NCI-H2196 (cell line): ENCODE results near the gene AQP3.
"Not testable (repeated sequence)": the region's sequence is repeated elsewhere in the genome, so short reads cannot be mapped to it uniquely, and the experiment has no call there.

ENCODE experiments used
- DNase-seq: peaks from one replicate; lab custom pipeline; 2025; ENCODE audit not compliant: unreplicated experiment; lab: John Stamatoyannopoulos, UW

Gene AQP3

DNA sequence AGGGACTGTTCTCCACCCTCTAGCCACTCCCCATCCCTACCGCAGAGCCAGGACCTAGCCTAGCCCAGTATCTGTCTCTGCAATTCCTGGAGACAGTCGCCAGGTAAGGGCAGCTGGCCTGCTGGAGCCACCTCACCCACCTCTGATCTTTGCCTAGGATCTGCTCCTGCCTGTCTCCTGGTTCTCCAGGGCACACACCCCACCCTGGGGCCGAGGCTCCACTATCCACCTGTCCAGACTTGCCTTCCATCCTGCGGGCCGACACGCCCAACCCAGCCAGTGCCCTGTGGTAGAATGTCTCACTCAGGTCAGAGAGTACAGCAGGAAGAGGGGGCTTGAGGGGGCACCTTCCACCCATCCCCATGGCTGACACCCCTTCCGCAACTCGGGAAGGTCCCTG, 29.3 kb downstream of the AQP3 start:
- no peak for DNase-seq

DNA sequence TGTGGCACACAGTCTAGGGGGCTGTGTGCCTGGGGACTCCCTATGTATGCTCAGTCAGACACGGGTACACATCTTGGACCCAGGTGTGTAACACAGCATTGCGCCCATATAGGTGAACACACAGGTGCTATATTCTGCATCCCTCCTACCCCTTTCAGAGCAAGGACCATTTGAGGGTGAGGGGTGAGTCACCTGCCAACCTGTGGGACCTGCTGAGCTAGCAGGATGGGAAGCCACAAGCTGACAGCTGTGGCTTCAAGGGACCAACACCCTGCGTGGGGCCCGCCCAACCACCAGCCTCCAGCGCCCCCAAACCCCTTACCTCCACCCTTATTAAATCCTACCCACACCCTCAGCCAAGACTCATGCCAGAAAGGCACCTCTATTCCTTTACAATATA, 30.4 kb downstream of the AQP3 start:
- no peak for DNase-seq

- peak; percentile 86 for DNase-seq
Observed at GRCh38 chr9:33415501-33416038, 31.8 kb downstream of the AQP3 start.

DNA sequence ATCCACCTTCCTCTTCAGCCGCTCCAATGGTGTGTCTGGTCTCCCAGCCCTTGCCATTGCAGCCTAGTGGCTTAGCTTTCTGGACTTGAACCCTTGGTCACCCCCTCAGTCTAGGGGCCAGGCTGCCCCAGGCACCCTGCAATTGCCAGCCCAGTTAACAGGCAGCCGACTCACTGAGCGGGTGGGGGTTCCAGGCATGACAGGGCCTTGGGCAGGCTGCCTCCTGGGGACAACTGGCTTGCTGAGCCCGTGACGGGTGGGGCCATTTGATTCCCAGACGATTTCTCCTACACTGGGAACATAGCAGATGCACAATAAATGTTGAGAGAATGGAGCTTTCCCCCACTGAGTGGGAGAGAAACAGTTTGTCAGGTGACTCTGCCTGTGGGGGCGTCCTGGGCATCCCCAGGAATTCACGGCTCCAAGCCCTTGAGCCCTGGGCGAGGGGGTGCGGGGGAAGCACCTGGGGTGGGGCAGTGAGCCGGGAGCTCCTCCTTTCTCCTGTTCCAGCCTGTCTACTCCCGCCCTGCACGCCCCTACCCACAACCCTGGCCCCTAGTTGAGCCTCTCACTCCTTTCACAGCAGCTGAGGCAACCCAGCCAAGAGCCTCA, 32.4 kb downstream of the AQP3 start:
- DNase-seq = no peak

DNA sequence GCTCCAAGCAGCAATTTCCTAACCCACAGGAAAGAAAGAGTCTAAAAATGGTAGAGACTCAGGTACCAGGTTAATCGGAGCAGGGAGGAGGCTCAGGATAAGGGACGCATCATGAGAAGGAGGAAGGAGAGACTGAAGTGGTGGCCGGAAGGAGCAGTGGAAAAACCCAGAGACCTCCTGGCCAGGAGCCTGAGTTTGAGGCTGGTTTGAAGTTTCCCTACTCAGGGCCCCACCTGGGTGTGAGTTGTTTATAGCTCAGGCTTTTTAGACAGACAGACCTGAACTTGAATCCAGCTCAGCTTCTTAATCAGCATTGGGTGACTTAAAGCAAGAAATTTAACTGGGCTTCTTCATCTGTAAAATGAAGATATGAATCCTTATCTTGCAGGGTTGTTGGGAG, 33.1 kb downstream of the AQP3 start:
- no peak for DNase-seq

- DNase-seq = no peak
Observed at GRCh38 chr9:33408087-33408486, 39.3 kb downstream of the AQP3 start.

DNA sequence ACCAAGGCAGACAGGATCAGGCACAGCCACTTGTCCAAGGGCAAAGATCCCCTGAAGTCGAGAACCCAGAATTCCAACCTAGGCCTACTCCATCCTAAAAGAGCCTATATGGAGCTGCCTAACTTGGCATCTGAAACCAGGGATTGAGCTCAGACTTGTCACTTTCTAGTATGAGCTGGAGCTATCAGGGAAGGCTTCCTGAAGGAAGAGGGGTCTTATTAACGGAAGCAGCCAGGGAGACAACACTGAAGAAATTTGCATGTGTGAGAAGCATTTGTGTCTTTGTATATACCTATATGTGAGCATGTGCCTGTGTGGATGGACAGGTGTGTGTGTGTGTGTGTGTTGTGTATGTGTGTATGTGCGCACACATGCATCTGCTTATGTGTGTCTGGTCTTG, 40.3 kb downstream of the AQP3 start:
- no peak for DNase-seq

DNA sequence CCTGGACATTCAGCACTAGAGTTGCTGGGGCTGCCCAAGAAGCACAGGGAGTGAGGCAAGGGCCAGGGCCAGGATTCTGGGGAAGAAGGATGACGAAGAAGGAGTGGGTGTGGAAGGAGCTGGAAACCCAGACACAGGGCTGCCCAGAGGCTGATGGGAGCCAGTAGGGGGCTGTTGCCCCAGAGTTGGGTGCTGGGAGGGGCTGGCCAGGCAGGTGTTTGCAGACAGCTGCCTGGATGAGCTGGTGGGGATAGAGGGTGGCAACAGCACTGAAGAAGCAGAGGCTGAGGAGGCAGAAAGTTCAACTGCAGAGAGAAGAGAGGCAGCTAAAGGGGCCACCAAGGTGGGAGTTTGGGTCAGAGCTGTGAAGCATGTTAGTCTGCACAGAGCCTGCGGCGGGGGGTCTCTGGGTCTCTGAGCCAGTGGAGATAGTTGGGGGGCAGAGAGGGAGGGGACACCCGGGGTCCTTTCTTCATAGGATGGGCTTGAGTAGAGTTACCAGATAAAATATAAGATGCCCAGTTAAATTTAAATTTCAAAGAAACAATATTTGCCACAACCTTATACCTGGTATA, 42.5 kb downstream of the AQP3 start:
- DNase-seq = no peak

- no peak for DNase-seq
Observed at GRCh38 chr9:33403941-33404787, 43.2 kb downstream of the AQP3 start.

DNA sequence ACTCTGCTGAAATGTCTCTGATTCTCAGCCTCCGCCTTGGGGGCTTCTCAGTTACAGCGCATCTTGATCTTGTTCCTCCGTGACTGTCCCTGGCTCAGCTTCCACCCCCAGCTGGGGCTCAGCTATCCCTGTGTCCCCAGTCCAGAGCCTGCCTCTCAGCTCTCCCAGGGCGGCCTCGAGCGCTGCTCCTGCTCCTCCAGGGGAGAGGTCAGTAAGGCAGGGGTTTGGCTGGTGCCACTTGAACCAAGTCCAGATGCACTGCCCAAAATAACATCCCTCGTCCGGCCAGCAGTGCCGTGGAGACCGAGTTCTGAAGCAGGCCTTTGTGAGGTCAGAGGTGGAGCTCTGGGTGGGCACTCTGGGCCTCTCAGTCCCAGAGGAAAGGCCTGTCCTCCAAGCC, 45.0 kb downstream of the AQP3 start, which contains the start of gene AQP7:
Gene AQP7 (minus strand): TSS at position 198 of the 400 bp plus-strand sequence. CDS start 1,306 bp downstream, outside the sequence.
- not testable (repeated sequence) for DNase-seq

- DNase-seq = not testable (repeated sequence)
Observed at GRCh38 chr9:33401809-33402208, 45.6 kb downstream of the AQP3 start.

DNA sequence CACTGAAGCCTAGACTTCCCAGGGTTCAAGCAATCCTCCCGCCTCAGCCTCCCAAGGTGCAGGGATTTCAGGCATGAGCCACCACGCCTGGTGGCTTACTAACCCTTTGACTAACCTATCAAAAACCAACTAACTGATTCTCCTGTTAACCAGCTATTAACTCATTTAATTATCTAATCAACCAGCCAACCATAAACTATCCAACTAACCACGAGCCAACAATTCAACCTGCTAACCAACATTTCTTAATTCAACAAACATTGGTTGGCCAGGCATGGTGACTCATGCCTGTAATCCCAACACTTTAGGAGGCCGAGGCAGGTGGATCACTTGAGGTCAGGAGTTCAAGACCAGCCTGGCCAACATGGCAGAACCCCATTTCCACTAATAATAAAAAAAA, 48.3 kb downstream of the AQP3 start:
- not testable (repeated sequence) for DNase-seq

- DNase-seq = not testable (repeated sequence)
Observed at GRCh38 chr9:33397801-33398200, 49.6 kb downstream of the AQP3 start.

DNA sequence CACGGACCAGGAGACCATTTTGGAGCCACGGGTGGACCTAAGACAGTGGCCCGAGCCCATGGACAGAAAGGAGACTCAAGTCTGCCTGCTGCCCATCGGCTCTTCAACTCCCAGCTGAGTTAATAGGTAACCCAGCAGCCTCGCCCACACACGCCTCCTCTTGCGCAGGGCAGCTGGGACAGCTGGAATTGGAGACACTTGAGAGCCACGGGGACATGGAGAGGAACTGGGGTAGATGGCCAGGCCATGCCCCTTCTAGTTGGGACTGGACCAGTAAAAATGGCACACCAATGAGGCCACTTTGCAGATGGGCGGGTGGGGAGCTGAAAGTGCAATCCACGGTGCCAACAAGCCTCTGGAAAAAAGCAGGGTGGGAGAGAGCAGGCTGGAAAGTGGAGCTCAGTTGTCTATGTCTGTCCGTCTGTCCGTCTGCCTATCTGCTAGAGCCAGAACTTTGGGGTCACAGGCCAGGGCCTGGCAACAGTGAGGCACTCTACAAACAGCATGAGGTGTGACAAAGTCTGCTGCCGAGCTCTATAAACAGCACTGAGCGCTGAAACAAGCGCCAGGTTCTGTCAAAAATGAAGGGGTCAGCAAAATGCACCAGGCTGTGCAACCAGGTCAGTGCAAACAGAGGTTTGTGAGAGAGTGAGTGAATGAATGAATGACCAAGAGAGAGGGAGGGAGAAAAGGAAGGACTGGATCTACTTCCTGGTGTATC, 52.1 kb downstream of the AQP3 start:
- not testable (repeated sequence) for DNase-seq

DNA sequence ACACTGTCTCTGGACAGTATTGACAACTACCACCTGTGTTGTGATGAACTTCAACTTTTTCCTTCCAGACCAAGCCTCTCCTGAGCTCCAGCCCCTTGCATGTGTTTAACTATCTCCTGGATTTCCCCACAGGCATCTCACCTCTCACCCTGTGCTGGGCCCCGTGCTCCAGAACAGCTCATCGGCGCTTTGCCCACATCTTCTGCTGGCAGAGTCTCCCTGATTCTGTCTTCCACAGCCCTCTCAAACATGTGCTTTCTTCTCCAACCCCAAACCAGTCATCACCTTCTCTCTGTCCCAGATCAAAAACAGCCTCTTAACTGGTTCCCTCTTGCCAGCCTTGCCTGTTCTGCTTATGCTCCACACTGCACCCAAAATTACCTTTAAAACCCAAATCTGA, 53.4 kb downstream of the AQP3 start:
- DNase-seq = not testable (repeated sequence)

- peak; percentile 40 for DNase-seq
Observed at GRCh38 chr9:33393581-33393980, 53.8 kb downstream of the AQP3 start.

- not testable (repeated sequence) for DNase-seq
Observed at GRCh38 chr9:33392591-33393021, 54.8 kb downstream of the AQP3 start.
